Sigmoid colon (tissue), 7 donors: ENCODE measurements around the gene ITGB5. TPM values are rescaled to one million over a fixed set of nuclear protein-coding genes. Genes with fewer than 3 reads are reported as not detected.

Experiments used
- DNase-seq: peaks from one replicate; pipeline ENCODE4 v3.0.0-alpha.2; 2019
- H3K27ac ChIP-seq, 4 donors: fragments of 200-600 bp; sonication (generic); one replicate each; pipeline ENCODE4 v1.5.1; 2016 to 2019; ENCODE audit warnings: mild to moderate bottlenecking in 1 of 4
- H3K27me3 ChIP-seq, 3 donors: fragments of 200-600 bp; sonication (generic); one replicate each; pipeline ENCODE4 v1.5.1; 2019; ENCODE audit warnings: mild to moderate bottlenecking in 1 of 3
- H3K36me3 ChIP-seq, 4 donors: fragments of 200-600 bp; sonication (generic); one replicate each; pipeline ENCODE4 v1.5.1; 2016 to 2019
- H3K4me1 ChIP-seq, 4 donors: fragments of 200-600 bp; sonication (generic); one replicate each; pipeline ENCODE4 v1.5.1; 2017 to 2019
- H3K4me3 ChIP-seq, 4 donors: fragments of 200-600 bp; sonication (generic); one replicate each; pipeline ENCODE4 v1.5.1; 2017 to 2019; ENCODE audit warnings: mild to moderate bottlenecking in 2 of 4, moderate library complexity in 1 of 4
- H3K9me3 ChIP-seq, 4 donors: fragments of 200-600 bp in 3 of 4; sonication (generic) in 3 of 4; one replicate each; pipeline versions ENCODE4 v1.5.1 to v1.6.1; 2013 to 2019
- CTCF ChIP-seq, 4 experiments: fragments of 450-650 bp in 3 of 4; fragments of 200-600 bp in 1 of 4; IDR thresholded peaks; one replicate each; pipeline ENCODE4 v1.5.1; 2016 to 2019; ENCODE audit warnings: antibody characterized with exemption in 4 of 4, mild to moderate bottlenecking in 3 of 4, moderate library complexity in 2 of 4
- EP300 ChIP-seq, 4 donors: sonication (generic); formaldehyde crosslinking; IDR thresholded peaks; one replicate each; pipeline ENCODE4 v1.6.1; 2017; ENCODE audit warnings: antibody characterized with exemption in 4 of 4
- POLR2A ChIP-seq, 2 donors: fragments of 450-650 bp; IDR thresholded peaks; one replicate each; pipeline ENCODE4 v1.6.1; 2016; ENCODE audit warnings: antibody characterized with exemption in 2 of 2, mild to moderate bottlenecking in 2 of 2, moderate library complexity in 2 of 2
- POLR2AphosphoS5 ChIP-seq, 4 donors: sonication (generic); formaldehyde crosslinking; IDR thresholded peaks; one replicate each; pipeline ENCODE4 v1.6.1; 2017; ENCODE audit warnings: antibody characterized with exemption in 4 of 4
- WGBS, 2 donors: extraction: QIAGEN DNeasy Blood & Tissue Kit; methylation state at CpG; one replicate each; pipeline ENCODE4 v1.1.7; 2013; 5-methylcytosine and 5-hydroxymethylcytosine counted together
- intact Hi-C: fragments of 100-400 bp; cut with DNase I; formaldehyde crosslinking; loops from one replicate; pipeline ENCODE4 v1.15.1; 2023
- polyA plus RNA-seq, 3 donors: library from polyadenylated mRNA; stranded (reverse); fragments of 200-250 nt; gene quantifications; one replicate each; pipeline ENCODE4 v1.2.3, GENCODE V29; 2013
- total RNA-seq, 4 donors: library from RNA; depleted of rRNA; stranded (reverse); fragments of >200 nt; gene quantifications; one replicate each; pipeline ENCODE4 v1.1.0, GENCODE V29; 2016
- donor health status: healthy with polysubstance abuse.
- donor health status: Bipolar disorder and iron deficiency.
- donor health status: healthy.

The ITGB5 gene
- total and polyA plus RNA-seq, 7 donors = 15.0 to 203 (median 89.2) TPM

- no peak overlapping the region for H3K27ac ChIP-seq
- H3K36me3 ChIP-seq = peaks cover 5 to 37% (median 11%) of the 10 kb centered on the region in 4 donors
- H3K4me1 ChIP-seq = no peaks in the 10 kb centered on the region
- DNase-seq = no peak
- H3K4me3 ChIP-seq = no peak overlapping the region
- WGBS, 2 donors = 88 to 92% methylated on average over 8 of the region's 8 CpGs
- H3K9me3 ChIP-seq = no peaks in the 10 kb centered on the region
- TF ChIP-seq POLR2AphosphoS5 (IDR thresholded peaks at IDR 0.05) (no peak), EP300 (IDR thresholded peaks at IDR 0.05) (no peak), CTCF (IDR thresholded peaks at IDR 0.05) (no peak), POLR2A (IDR thresholded peaks at IDR 0.05) (no peak)
- intact Hi-C loops = no loop called here
- no peaks in the 10 kb centered on the region for H3K27me3 ChIP-seq
Measured at GRCh38 chr3:124748560-124749198, 138.5 kb downstream of the ITGB5 start.

GRCh38 chr3:124747111-124747981, 139.8 kb downstream of the ITGB5 start:
- H3K9me3 ChIP-seq = no peaks in the 10 kb centered on the region
- WGBS, 2 donors = 91% methylated on average over 14 of the region's 14 CpGs
- H3K36me3 ChIP-seq = peaks cover 10 to 49% (median 14%) of the 10 kb centered on the region in 4 donors
- no peaks in the 10 kb centered on the region for H3K27me3 ChIP-seq
- H3K4me1 ChIP-seq = no peaks in the 10 kb centered on the region
- no peak for DNase-seq
- TF ChIP-seq EP300 (IDR thresholded peaks at IDR 0.05) = no peak
- no peak for TF ChIP-seq POLR2A (IDR thresholded peaks at IDR 0.05)
- no peak for TF ChIP-seq POLR2AphosphoS5 (IDR thresholded peaks at IDR 0.05)
- no peak for TF ChIP-seq CTCF (IDR thresholded peaks at IDR 0.05)
- H3K27ac ChIP-seq = no peak overlapping the region
- H3K4me3 ChIP-seq = no peak overlapping the region
- intact Hi-C loops = no loop called here

- TF ChIP-seq POLR2A (IDR thresholded peaks at IDR 0.05) (no peak), POLR2AphosphoS5 (IDR thresholded peaks at IDR 0.05) (no peak), EP300 (IDR thresholded peaks at IDR 0.05) (no peak)
- Histone ChIP-seq H3K27me3 (no peaks in the 10 kb centered on the region), H3K4me3 (no peak overlapping the region), H3K4me1 (no peaks in the 10 kb centered on the region), H3K27ac (no peak overlapping the region), H3K36me3 (peaks cover 10 to 65% (median 18%) of the 10 kb centered on the region in 4 donors), H3K9me3 (no peaks in the 10 kb centered on the region)
- 95 to 96% methylated on average over 6 of the region's 6 CpGs for WGBS, 2 donors
- DNase-seq = no peak
- intact Hi-C loops = no loop called here
Measured at GRCh38 chr3:124745756-124746155, 141.4 kb downstream of the ITGB5 start.

- TF ChIP-seq POLR2A (IDR thresholded peaks at IDR 0.05) = no peak
- no peak for TF ChIP-seq POLR2AphosphoS5 (IDR thresholded peaks at IDR 0.05)
- no peak for TF ChIP-seq CTCF (IDR thresholded peaks at IDR 0.05)
- TF ChIP-seq EP300 (IDR thresholded peaks at IDR 0.05) = no peak
- Histone ChIP-seq H3K36me3 (peaks cover 20 to 94% (median 39%) of the 10 kb centered on the region in 4 donors), H3K27ac (no peak overlapping the region), H3K4me1 (peaks cover 0 to 7% (median 0%) of the 10 kb centered on the region in 4 donors), H3K4me3 (no peak overlapping the region), H3K9me3 (no peaks in the 10 kb centered on the region), H3K27me3 (no peaks in the 10 kb centered on the region)
- no peak for DNase-seq
- WGBS, 2 donors = 95 to 96% methylated on average over 6 of the region's 6 CpGs
- intact Hi-C loops = no loop called here
Measured at GRCh38 chr3:124741027-124741426, 146.1 kb downstream of the ITGB5 start.

- TF ChIP-seq EP300 (IDR thresholded peaks at IDR 0.05) (no peak), POLR2AphosphoS5 (IDR thresholded peaks at IDR 0.05) (no peak), POLR2A (IDR thresholded peaks at IDR 0.05) (no peak), CTCF (IDR thresholded peaks at IDR 0.05) (no peak)
- no peak for DNase-seq
- intact Hi-C loops = no loop called here
- Histone ChIP-seq H3K9me3 (no peaks in the 10 kb centered on the region), H3K36me3 (peaks cover 0 to 13% (median 0%) of the 10 kb centered on the region in 4 donors), H3K27me3 (no peaks in the 10 kb centered on the region), H3K4me3 (no peak overlapping the region), H3K4me1 (peaks cover 0 to 31% (median 20%) of the 10 kb centered on the region in 4 donors), H3K27ac (no peak overlapping the region)
- WGBS, 2 donors = 86 to 92% methylated on average over 4 of the region's 4 CpGs
Measured at GRCh38 chr3:124731760-124732159, 155.4 kb downstream of the ITGB5 start.
